Karpas-422 (cell line): ENCODE results near the gene PRICKLE2. TPM values are rescaled to one million over a fixed set of nuclear protein-coding genes. Genes with fewer than 3 reads are reported as not detected.

Experiments used
- DNase-seq: peaks from one replicate; pipeline ENCODE4 v3.0.0-alpha.2; 2015
- H2AFZ ChIP-seq: fragments of 200-600 bp; sonication (generic); 2 replicates; pipeline ENCODE4 v1.6.1; 2014; ENCODE audit warnings: antibody characterized with exemption, low read length, mixed read lengths
- H3K27ac ChIP-seq: fragments of 200-600 bp; sonication (generic); 2 replicates; pipeline ENCODE4 v1.5.1; 2014; ENCODE audit warnings: mild to moderate bottlenecking, low read length, moderate library complexity
- H3K27me3 ChIP-seq: fragments of 200-600 bp; sonication (generic); 2 replicates; pipeline ENCODE4 v1.6.1; 2014; ENCODE audit warnings: low read length, mixed read lengths
- H3K36me3 ChIP-seq: fragments of 200-600 bp; sonication (generic); 2 replicates; pipeline ENCODE4 v1.6.1; 2014; ENCODE audit warnings: low read length, mixed read lengths; ENCODE audit not compliant: insufficient read depth
- H3K4me1 ChIP-seq: fragments of 200-600 bp; sonication (generic); 2 replicates; pipeline ENCODE4 v1.6.1; 2014; ENCODE audit warnings: mild to moderate bottlenecking, low read length, mixed read lengths
- H3K4me2 ChIP-seq: fragments of 200-600 bp; sonication (generic); 2 replicates; pipeline ENCODE4 v1.6.1; 2014; ENCODE audit warnings: low read length, low read depth, mild to moderate bottlenecking; ENCODE audit not compliant: poor library complexity, severe bottlenecking
- H3K4me3 ChIP-seq: fragments of 200-600 bp; sonication (generic); 2 replicates; pipeline ENCODE4 v1.5.1; 2014; ENCODE audit warnings: mild to moderate bottlenecking, antibody characterized with exemption, low read length, mixed read lengths
- H3K79me2 ChIP-seq: fragments of 200-600 bp; sonication (generic); 2 replicates; pipeline ENCODE4 v1.6.1; 2014; ENCODE audit warnings: mild to moderate bottlenecking, low read length, mixed read lengths
- H3K9ac ChIP-seq: fragments of 200-600 bp; sonication (generic); 2 replicates; pipeline ENCODE4 v1.6.0; 2014; ENCODE audit warnings: low read length
- H3K9me2 ChIP-seq: fragments of 200-600 bp; sonication (generic), shearing (Covaris generic); replicated peaks from 2 replicates; pipeline ENCODE4 v1.6.0; 2014; ENCODE audit warnings: mild to moderate bottlenecking, low read length, moderate library complexity; ENCODE audit not compliant: insufficient read depth
- H3K9me3 ChIP-seq: fragments of 300-700, 200-600 bp; sonication (generic); 2 replicates; pipeline ENCODE4 v1.6.1; 2014; ENCODE audit warnings: low read length, mixed read lengths
- H4K20me1 ChIP-seq: fragments of 200-600 bp; sonication (generic); 2 replicates; pipeline ENCODE4 v1.6.1; 2014; ENCODE audit warnings: mild to moderate bottlenecking, antibody characterized with exemption, low read length, low read depth; ENCODE audit not compliant: insufficient read depth
- total RNA-seq: library from RNA; depleted of rRNA; stranded (reverse); fragments of >200 nt; shearing (Covaris generic); gene quantifications from 2 replicates; pipeline ENCODE4 v1.2.3, GENCODE V29; 2014; ENCODE audit warnings: low replicate concordance

Gene PRICKLE2
- total RNA-seq, 1 experiment from 2014 or later: not detected

GRCh38 chr3:64157150-64158035, 67.9 kb downstream of the PRICKLE2 start:
- no peak for DNase-seq
- Histone ChIP-seq H3K4me3 (no peak overlapping the region), H3K27ac (no peak overlapping the region), H2AFZ (no peak overlapping the region), H3K4me2 (no peak overlapping the region), H3K9me3 (no peaks in the 10 kb centered on the region), H4K20me1 (no peaks in the 10 kb centered on the region), H3K4me1 (no peaks in the 10 kb centered on the region), H3K79me2 (no peaks in the 10 kb centered on the region), H3K9me2 (no peaks in the 10 kb centered on the region), H3K9ac (no peak overlapping the region), H3K36me3 (no peaks in the 10 kb centered on the region), H3K27me3 (no peaks in the 10 kb centered on the region)

DNA sequence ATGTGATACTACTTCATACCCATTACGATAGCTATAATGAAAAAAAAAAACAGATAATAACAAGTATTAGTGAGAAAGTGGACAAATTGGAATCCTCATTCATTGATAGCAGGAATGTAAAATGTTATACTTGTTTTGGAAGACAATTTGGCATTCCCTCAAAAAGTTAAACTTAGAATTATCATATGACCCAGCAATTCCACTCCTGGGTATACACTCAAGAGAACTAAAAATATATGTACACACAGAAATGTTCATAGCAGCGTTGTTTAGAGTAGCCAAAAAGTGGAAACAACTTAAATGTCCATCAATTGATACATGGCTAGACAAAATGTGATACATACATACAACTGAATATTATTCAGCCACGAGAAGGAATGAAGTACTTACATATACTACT, 69.9 kb downstream of the PRICKLE2 start:
- Histone ChIP-seq H3K79me2 (no peaks in the 10 kb centered on the region), H4K20me1 (no peaks in the 10 kb centered on the region), H3K9me2 (no peaks in the 10 kb centered on the region), H3K4me1 (no peaks in the 10 kb centered on the region), H2AFZ (no peak overlapping the region), H3K27me3 (no peaks in the 10 kb centered on the region), H3K4me2 (no peak overlapping the region), H3K4me3 (no peak overlapping the region), H3K9ac (no peak overlapping the region), H3K36me3 (no peaks in the 10 kb centered on the region), H3K9me3 (no peaks in the 10 kb centered on the region), H3K27ac (no peak overlapping the region)
- no peak for DNase-seq

- Histone ChIP-seq H3K9me2 (no peaks in the 10 kb centered on the region), H3K4me3 (no peak overlapping the region), H4K20me1 (no peaks in the 10 kb centered on the region), H3K79me2 (no peaks in the 10 kb centered on the region), H2AFZ (no peak overlapping the region), H3K9me3 (no peaks in the 10 kb centered on the region), H3K27ac (no peak overlapping the region), H3K27me3 (no peaks in the 10 kb centered on the region), H3K4me1 (no peaks in the 10 kb centered on the region), H3K9ac (no peak overlapping the region), H3K4me2 (no peak overlapping the region), H3K36me3 (no peaks in the 10 kb centered on the region)
- no peak for DNase-seq
These were observed 72.4 kb downstream of the PRICKLE2 start for GRCh38 chr3:64152676-64153466.

- Histone ChIP-seq H3K9ac (no peak overlapping the region), H3K79me2 (no peaks in the 10 kb centered on the region), H3K4me1 (no peaks in the 10 kb centered on the region), H3K36me3 (no peaks in the 10 kb centered on the region), H3K9me3 (no peaks in the 10 kb centered on the region), H3K27me3 (no peaks in the 10 kb centered on the region), H3K9me2 (no peaks in the 10 kb centered on the region), H3K4me3 (no peak overlapping the region), H2AFZ (no peak overlapping the region), H3K4me2 (no peak overlapping the region), H4K20me1 (no peaks in the 10 kb centered on the region), H3K27ac (no peak overlapping the region)
- no peak for DNase-seq
These were observed 73.2 kb downstream of the PRICKLE2 start for GRCh38 chr3:64152086-64152485.

- Histone ChIP-seq H4K20me1 (no peaks in the 10 kb centered on the region), H3K4me2 (no peak overlapping the region), H3K4me3 (no peak overlapping the region), H3K27ac (no peak overlapping the region), H3K4me1 (no peaks in the 10 kb centered on the region), H2AFZ (no peak overlapping the region), H3K9me2 (no peaks in the 10 kb centered on the region), H3K9ac (no peak overlapping the region), H3K79me2 (no peaks in the 10 kb centered on the region), H3K36me3 (no peaks in the 10 kb centered on the region), H3K9me3 (no peaks in the 10 kb centered on the region), H3K27me3 (no peaks in the 10 kb centered on the region)
- DNase-seq: no peak
These were observed 73.9 kb downstream of the PRICKLE2 start for GRCh38 chr3:64151342-64151871.

DNA sequence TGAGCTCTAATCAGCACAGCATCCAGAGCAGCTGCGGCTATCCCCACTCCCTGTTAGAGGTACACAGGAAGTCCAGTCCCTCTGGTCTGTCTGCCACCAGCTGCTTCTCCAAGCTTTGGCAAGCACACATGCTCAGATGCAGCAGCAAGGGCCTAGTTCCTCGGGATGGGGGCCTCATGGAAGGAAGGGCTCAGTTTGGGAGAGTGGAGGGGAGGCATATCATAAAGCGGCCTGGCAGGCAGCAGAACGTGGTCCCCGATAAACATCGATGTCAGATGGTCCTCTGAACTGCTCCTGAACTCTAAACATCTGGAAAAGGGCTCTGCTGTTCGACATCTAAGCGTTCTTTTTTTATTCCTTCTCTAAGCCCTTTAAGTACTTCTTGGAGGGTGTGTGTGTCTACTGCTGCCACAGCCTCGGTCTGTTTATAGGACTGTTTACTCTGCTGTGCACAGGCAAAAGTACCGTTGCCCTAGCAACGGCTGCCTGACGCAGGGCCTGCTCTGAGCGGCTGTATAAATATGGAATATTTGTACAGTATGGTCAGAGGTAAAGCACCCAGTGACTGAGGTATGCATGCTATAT, 74.6 kb downstream of the PRICKLE2 start:
- no peak overlapping the region for H2AFZ ChIP-seq
- H4K20me1 ChIP-seq: no peaks in the 10 kb centered on the region
- no peaks in the 10 kb centered on the region for H3K36me3 ChIP-seq
- no peaks in the 10 kb centered on the region for H3K9me3 ChIP-seq
- no peak overlapping the region for H3K4me2 ChIP-seq
- no peak overlapping the region for H3K4me3 ChIP-seq
- H3K79me2 ChIP-seq: no peaks in the 10 kb centered on the region
- H3K9ac ChIP-seq: no peak overlapping the region
- H3K27ac ChIP-seq: no peak overlapping the region
- no peaks in the 10 kb centered on the region for H3K9me2 ChIP-seq
- H3K27me3 ChIP-seq: no peaks in the 10 kb centered on the region
- DNase-seq: no peak
- H3K4me1 ChIP-seq: no peaks in the 10 kb centered on the region

DNA sequence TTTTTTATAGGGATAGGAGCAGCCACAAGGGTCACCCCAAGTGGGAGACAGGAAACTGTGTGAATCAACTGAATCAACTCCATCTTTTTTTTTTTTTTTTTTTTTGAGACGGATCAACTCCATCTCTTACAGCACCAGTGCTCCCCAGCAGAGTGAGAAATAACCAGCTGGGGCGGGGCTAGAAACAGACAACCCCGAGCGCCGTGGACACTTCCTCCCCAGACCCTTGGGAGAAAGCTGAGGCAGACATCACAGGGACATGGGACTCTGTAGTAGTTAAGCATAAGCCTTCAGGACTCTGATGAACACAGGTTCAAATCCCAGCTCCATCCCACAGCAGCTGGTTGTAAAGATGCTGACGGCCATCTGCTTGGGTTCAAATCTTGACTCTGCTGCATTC, 75.4 kb downstream of the PRICKLE2 start:
- no peaks in the 10 kb centered on the region for H3K9me2 ChIP-seq
- no peak overlapping the region for H2AFZ ChIP-seq
- H3K4me1 ChIP-seq: no peaks in the 10 kb centered on the region
- no peaks in the 10 kb centered on the region for H3K36me3 ChIP-seq
- no peaks in the 10 kb centered on the region for H3K9me3 ChIP-seq
- no peak overlapping the region for H3K4me3 ChIP-seq
- no peak overlapping the region for H3K27ac ChIP-seq
- H3K9ac ChIP-seq: no peak overlapping the region
- no peaks in the 10 kb centered on the region for H4K20me1 ChIP-seq
- H3K27me3 ChIP-seq: no peaks in the 10 kb centered on the region
- H3K4me2 ChIP-seq: no peak overlapping the region
- H3K79me2 ChIP-seq: no peaks in the 10 kb centered on the region
- no peak for DNase-seq
